Neural cell (in vitro differentiated cells): Measurements from ENCODE around the gene SLC13A3. TPM values are rescaled to one million over a fixed set of nuclear protein-coding genes. Genes with fewer than 3 reads are reported as not detected.

Experiments used
- H2AFZ ChIP-seq: fragments of 200-600, 300-800 bp; sonication (generic), shearing (Covaris generic); 2 replicates; pipeline ENCODE4 v1.6.0; 2014; ENCODE audit warnings: low read depth, mild to moderate bottlenecking, antibody characterized with exemption, low read length, moderate library complexity
- H3F3A ChIP-seq: fragments of 200-600 bp; shearing (Covaris generic); 2 replicates; pipeline ENCODE4 v1.6.1; 2016; ENCODE audit warnings: mild to moderate bottlenecking, moderate library complexity, mixed read lengths, antibody characterized with exemption, low read length; ENCODE audit not compliant: insufficient read depth, poor library complexity, severe bottlenecking
- H3K27ac ChIP-seq: fragments of 200-600, 300-800 bp; sonication (generic), shearing (Covaris generic); 2 replicates; pipeline ENCODE4 v1.5.1; 2014; ENCODE audit warnings: mild to moderate bottlenecking, low read length, moderate library complexity
- H3K27me3 ChIP-seq: fragments of 300-800, 200-600 bp; sonication (generic), shearing (Covaris generic); 2 replicates; pipeline ENCODE4 v1.6.0; 2014; ENCODE audit warnings: mild to moderate bottlenecking, low read depth, low read length, moderate library complexity; ENCODE audit not compliant: insufficient read depth
- H3K36me3 ChIP-seq: fragments of 300-800, 200-600 bp; sonication (generic), shearing (Covaris generic); 2 replicates; pipeline ENCODE4 v1.5.1; 2014; ENCODE audit warnings: mild to moderate bottlenecking, antibody characterized with exemption, low read length, moderate library complexity; ENCODE audit not compliant: insufficient read depth
- H3K4me2 ChIP-seq: fragments of 300-800, 200-600 bp; sonication (generic), shearing (Covaris generic); 2 replicates; pipeline ENCODE4 v1.6.0; 2014; ENCODE audit warnings: mild to moderate bottlenecking, low read length
- H3K4me3 ChIP-seq: fragments of 300-800, 200-600 bp; sonication (generic), shearing (Covaris generic); 2 replicates; pipeline ENCODE4 v1.5.1; 2014; ENCODE audit warnings: mild to moderate bottlenecking, low read length, moderate library complexity
- H3K79me2 ChIP-seq: fragments of 200-600 bp; shearing (Covaris generic); replicated peaks from 2 replicates; pipeline ENCODE4 v1.6.0; 2014; ENCODE audit warnings: mild to moderate bottlenecking, low read length, moderate library complexity; ENCODE audit not compliant: insufficient read depth
- H3K9ac ChIP-seq: fragments of 300-800, 200-600 bp; sonication (generic), shearing (Covaris generic); 2 replicates; pipeline ENCODE4 v1.6.1; 2016; ENCODE audit warnings: mild to moderate bottlenecking, low read length, mixed read lengths
- H3K9me2 ChIP-seq: fragments of 200-600 bp; shearing (Covaris generic); 2 replicates; pipeline ENCODE4 v1.6.1; 2016; ENCODE audit warnings: mild to moderate bottlenecking, low read length, mixed read lengths; ENCODE audit not compliant: insufficient read depth
- H3K9me3 ChIP-seq: fragments of 200-600, 300-800 bp; sonication (generic), shearing (Covaris generic); 2 replicates; pipeline ENCODE4 v1.6.1; 2016; ENCODE audit warnings: mild to moderate bottlenecking, mixed run types, low read length, moderate library complexity, mixed read lengths
- H4K20me1 ChIP-seq: fragments of 200-600 bp; shearing (Covaris generic); 2 replicates; pipeline ENCODE4 v1.6.1; 2016; ENCODE audit warnings: mild to moderate bottlenecking, mixed run types; ENCODE audit not compliant: insufficient read depth
- CTCF ChIP-seq: fragments of 450-650 bp; IDR thresholded peaks from 2 replicates; pipeline ENCODE4 v1.5.1; 2014; ENCODE audit warnings: antibody characterized with exemption, mild to moderate bottlenecking, moderate library complexity; ENCODE audit not compliant: poor library complexity, severe bottlenecking
- EP300 ChIP-seq: fragments of 450-650 bp; conservative IDR thresholded peaks from 2 replicates; pipeline ENCODE4 v1.6.1; 2014; ENCODE audit warnings: antibody characterized with exemption, mild to moderate bottlenecking, moderate library complexity; ENCODE audit not compliant: poor library complexity, severe bottlenecking
- EZH2 ChIP-seq: fragments of 200-600, 300-800 bp; shearing (Covaris generic), sonication (generic); IDR thresholded peaks from 2 replicates; pipeline ENCODE4 v1.6.1; 2014; ENCODE audit warnings: antibody characterized with exemption, low read length, borderline replicate concordance, mild to moderate bottlenecking; ENCODE audit not compliant: insufficient read depth, poor library complexity, severe bottlenecking
- MXI1 ChIP-seq: fragments of 450-650 bp; conservative IDR thresholded peaks from 2 replicates; pipeline ENCODE4 v1.6.1; 2014; ENCODE audit warnings: antibody characterized with exemption, mild to moderate bottlenecking; ENCODE audit not compliant: poor library complexity, severe bottlenecking
- POLR2AphosphoS5 ChIP-seq: IDR thresholded peaks from 2 replicates; pipeline ENCODE4 v1.6.1; 2012
- RAD21 ChIP-seq: fragments of 450-650 bp; conservative IDR thresholded peaks from 2 replicates; pipeline ENCODE4 v1.6.1; 2014; ENCODE audit warnings: antibody characterized with exemption, mild to moderate bottlenecking, moderate library complexity
- REST ChIP-seq: IDR thresholded peaks from 2 replicates; pipeline ENCODE4 v1.6.1; 2012; ENCODE audit warnings: borderline replicate concordance
- SMC3 ChIP-seq: fragments of 450-650 bp; conservative IDR thresholded peaks from 2 replicates; pipeline ENCODE4 v1.6.1; 2014; ENCODE audit warnings: antibody characterized with exemption, mild to moderate bottlenecking, moderate library complexity; ENCODE audit not compliant: poor library complexity
- TAF1 ChIP-seq: IDR thresholded peaks from 2 replicates; pipeline ENCODE4 v1.6.1; 2012; ENCODE audit warnings: low read depth
- polyA plus RNA-seq: library from polyadenylated mRNA; depleted of rRNA; stranded (reverse); fragments of >200 nt; gene quantifications from 2 replicates; pipeline ENCODE4 v1.2.3, GENCODE V29; 2014

SLC13A3 gene
- polyA plus RNA-seq, 1 donor from 2014 or later, result 5.5 TPM

GRCh38 chr20:46622165-46622564 lies 29.1 kb downstream of the SLC13A3 start:
- Histone ChIP-seq H3K9me3 (no peaks in the 10 kb centered on the region), H3K36me3 (no peaks in the 10 kb centered on the region), H3K9ac (no peak overlapping the region), H3K4me2 (no peak overlapping the region), H3K27me3 (no peaks in the 10 kb centered on the region), H3K79me2 (no peaks in the 10 kb centered on the region), H4K20me1 (no peaks in the 10 kb centered on the region), H3F3A (no peaks in the 10 kb centered on the region), H3K4me3 (no peak overlapping the region), H3K27ac (no peak overlapping the region), H2AFZ (no peak overlapping the region), H3K9me2 (no peaks in the 10 kb centered on the region)
- no peak for TF ChIP-seq EP300
- no peak for TF ChIP-seq REST
- TF ChIP-seq EZH2, result no peak
- no peak for TF ChIP-seq MXI1
- TF ChIP-seq SMC3, result no peak
- no peak for TF ChIP-seq RAD21
- TF ChIP-seq TAF1, result no peak
- TF ChIP-seq POLR2AphosphoS5, result no peak
- TF ChIP-seq CTCF, result no peak

GRCh38 chr20:46621492-46621891 lies 29.8 kb downstream of the SLC13A3 start:
- no peaks in the 10 kb centered on the region for H3K9me3 ChIP-seq
- H3K4me3 ChIP-seq, result no peak overlapping the region
- no peaks in the 10 kb centered on the region for H3F3A ChIP-seq
- no peaks in the 10 kb centered on the region for H4K20me1 ChIP-seq
- TF ChIP-seq SMC3 (no peak), EP300 (no peak)
- no peaks in the 10 kb centered on the region for H3K27me3 ChIP-seq
- no peaks in the 10 kb centered on the region for H3K36me3 ChIP-seq
- no peak overlapping the region for H3K4me2 ChIP-seq
- H3K27ac ChIP-seq, result no peak overlapping the region
- H3K79me2 ChIP-seq, result no peaks in the 10 kb centered on the region
- no peak overlapping the region for H2AFZ ChIP-seq
- no peak overlapping the region for H3K9ac ChIP-seq
- no peaks in the 10 kb centered on the region for H3K9me2 ChIP-seq

GRCh38 chr20:46619445-46619844 lies 31.8 kb downstream of the SLC13A3 start:
- Histone ChIP-seq H3K9me3 (no peaks in the 10 kb centered on the region), H3K36me3 (no peaks in the 10 kb centered on the region), H3K27ac (no peak overlapping the region), H3F3A (no peaks in the 10 kb centered on the region), H3K79me2 (no peaks in the 10 kb centered on the region), H3K9ac (no peak overlapping the region), H3K27me3 (no peaks in the 10 kb centered on the region), H3K4me2 (no peak overlapping the region), H3K9me2 (no peaks in the 10 kb centered on the region), H3K4me3 (no peak overlapping the region), H4K20me1 (no peaks in the 10 kb centered on the region), H2AFZ (no peak overlapping the region)
- TF ChIP-seq EP300, result no peak
- TF ChIP-seq TAF1, result no peak
- TF ChIP-seq RAD21, result no peak
- TF ChIP-seq SMC3, result no peak
- no peak for TF ChIP-seq EZH2
- TF ChIP-seq CTCF, result no peak
- no peak for TF ChIP-seq POLR2AphosphoS5
- TF ChIP-seq REST, result no peak
- no peak for TF ChIP-seq MXI1
